Transverse colon (tissue), 4 donors: ENCODE results near the gene CHN1.

Experiments used
- CTCF ChIP-seq, 5 experiments: fragments of 200-600 bp in 3 of 5; fragments of 450-650 bp in 2 of 5; sonication (generic) in 3 of 5; IDR thresholded peaks; 1 replicate in 2 of 5; 2 replicates in 3 of 5; pipeline ENCODE4 v1.5.1; 2016 to 2017; ENCODE audit warnings: antibody characterized with exemption in 5 of 5, inconsistent platforms in 3 of 5, mild to moderate bottlenecking in 2 of 5, moderate library complexity in 1 of 5
- POLR2AphosphoS5 ChIP-seq, 3 donors: sonication (generic); formaldehyde crosslinking; IDR thresholded peaks; one replicate each; pipeline ENCODE4 v1.6.1; 2016; ENCODE audit warnings: antibody characterized with exemption in 3 of 3

- TF ChIP-seq CTCF (IDR thresholded peaks at IDR 0.05), result no peak
- no peak for TF ChIP-seq POLR2AphosphoS5 (IDR thresholded peaks at IDR 0.05)
Measured at GRCh38 chr2:174827371-174828369, 177.5 kb downstream of the CHN1 start.
